Activated CD4-positive, alpha-beta T cell treated with anti-CD3 and anti-CD28 coated beads, Interleukin-2, amount 50 U/mL, for 1 hour (primary cell): Measurements from ENCODE around the gene THG1L.
"Not testable (repeated sequence)": the region's sequence is repeated elsewhere in the genome, so short reads cannot be mapped to it uniquely, and the experiment has no call there.

Experiments used
- DNase-seq: peaks from one replicate; pipeline ENCODE4 v3.0.0-alpha.2; 2020

THG1L gene

DNA sequence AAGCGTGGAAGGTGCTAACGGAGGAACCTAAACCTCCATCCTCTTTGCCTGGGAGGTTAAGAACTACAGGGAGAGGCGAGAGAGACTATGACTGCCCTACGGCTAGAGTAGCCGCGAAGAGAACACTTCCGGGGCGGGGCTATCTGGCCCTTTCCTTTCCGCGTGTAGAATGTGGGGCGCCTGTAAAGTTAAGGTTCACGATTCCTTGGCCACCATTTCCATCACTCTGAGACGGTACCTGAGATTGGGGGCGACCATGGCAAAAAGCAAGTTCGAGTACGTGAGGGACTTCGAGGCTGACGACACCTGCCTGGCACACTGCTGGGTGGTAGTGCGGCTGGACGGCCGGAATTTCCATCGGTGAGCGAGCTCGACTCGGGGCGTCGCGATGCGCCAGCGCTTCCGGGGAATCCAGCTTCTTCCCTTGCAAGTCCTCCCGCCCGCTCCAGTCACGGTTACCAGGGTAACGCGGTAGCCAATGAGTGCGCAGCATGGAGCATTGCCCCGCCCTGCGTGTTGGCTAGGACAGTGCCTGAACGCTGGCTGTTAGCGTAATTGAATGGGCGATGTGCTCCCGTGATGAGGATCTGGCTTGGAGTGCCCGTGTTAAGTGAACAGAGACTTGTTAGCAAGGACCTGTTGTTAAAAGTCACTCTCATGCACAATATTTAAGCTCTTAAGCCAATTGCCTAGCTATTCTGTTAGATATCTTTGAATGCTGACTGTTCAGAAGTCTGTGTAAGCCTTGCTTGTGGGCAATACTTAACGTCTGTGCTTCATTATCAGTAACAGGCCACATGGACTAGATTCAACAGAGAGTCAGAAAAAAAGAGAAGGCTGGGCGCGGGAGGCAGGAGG is at the start of gene THG1L:
THG1L (plus strand) TSS at position 149 of the 858 bp plus-strand sequence; CDS start at position 170, 21 bp downstream.
- DNase-seq = peak; percentile 97

DNA sequence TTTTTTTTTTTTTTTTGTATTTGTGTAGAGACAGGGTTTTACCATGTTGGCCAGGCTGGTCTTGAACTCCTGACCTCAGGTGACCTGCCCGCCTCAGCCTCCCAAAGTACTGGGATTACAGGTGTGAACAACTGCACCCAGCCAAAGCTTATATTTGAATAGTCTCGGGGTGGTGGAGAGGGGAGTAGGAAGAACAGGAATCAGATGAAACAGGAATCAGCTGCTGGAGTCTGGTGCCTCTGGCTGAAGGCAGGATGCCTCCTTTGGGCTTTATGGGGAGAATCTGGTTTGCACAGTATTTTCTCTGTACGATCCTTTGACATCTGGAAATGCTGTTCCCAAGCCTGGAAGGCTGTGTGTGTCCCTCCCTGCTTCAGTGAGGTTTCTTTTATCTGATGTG is 49.0 kb upstream of the THG1L start:
- DNase-seq = no peak

DNA sequence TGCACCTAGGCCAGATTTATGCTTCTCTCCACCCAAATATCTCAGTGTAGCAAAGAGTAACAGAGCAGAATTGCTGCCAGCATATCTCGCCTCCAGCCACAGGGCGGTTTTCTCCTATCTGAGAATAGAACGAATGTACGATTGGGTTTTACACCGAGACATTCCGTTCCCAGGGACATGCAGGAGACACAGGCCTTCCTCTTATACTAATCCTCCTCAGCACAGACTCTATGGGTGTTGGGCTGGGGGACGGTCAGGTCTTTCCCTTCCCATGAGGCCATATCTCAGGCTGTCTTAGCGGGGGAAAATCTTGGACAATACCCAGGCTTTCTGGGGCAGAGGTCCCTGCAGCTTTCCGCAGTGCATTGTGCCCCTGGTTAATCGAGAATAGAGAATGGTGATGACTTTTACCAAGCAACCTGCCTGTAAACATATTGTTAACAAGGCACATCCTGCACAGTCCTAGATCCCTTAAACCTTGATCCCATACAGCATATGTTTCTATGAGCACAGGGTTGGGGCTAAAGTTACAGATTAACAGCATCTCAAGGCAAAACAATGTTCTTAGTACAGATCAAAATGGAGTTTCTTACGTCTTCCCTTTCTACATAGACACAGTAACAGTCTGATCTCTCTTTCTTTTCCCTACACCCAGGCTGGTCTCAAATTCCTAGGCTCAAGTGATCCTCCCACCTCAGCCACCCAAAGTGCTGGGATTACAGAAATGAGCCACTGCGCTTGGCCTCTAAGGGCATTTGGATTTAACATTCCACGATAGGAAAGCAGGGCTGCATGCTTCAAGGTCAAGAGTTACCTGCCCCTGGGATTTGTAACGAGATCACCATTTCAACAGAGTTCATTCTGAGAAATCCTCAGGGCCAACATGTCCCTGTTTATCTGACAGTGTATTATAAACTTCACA is 44.7 kb upstream of the THG1L start:
- DNase-seq = not testable (repeated sequence)

DNA sequence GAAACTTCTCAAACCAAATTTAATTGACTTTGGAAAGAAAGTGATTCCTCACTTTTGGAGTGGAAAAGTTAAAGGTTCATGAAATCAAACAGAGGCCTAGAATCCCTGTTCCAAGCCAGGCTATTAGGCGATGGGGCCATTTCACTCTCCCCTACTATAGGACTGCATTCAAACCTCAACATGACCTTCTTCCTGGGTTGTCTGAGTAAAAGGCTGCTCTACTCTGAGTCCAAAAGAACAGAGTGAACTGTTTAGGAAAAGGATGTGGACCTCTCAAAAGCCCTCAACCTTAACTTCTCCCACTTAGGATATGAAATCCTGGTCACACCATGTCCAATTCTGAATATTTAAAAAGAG is 44.0 kb upstream of the THG1L start:
- DNase-seq = no peak

DNA sequence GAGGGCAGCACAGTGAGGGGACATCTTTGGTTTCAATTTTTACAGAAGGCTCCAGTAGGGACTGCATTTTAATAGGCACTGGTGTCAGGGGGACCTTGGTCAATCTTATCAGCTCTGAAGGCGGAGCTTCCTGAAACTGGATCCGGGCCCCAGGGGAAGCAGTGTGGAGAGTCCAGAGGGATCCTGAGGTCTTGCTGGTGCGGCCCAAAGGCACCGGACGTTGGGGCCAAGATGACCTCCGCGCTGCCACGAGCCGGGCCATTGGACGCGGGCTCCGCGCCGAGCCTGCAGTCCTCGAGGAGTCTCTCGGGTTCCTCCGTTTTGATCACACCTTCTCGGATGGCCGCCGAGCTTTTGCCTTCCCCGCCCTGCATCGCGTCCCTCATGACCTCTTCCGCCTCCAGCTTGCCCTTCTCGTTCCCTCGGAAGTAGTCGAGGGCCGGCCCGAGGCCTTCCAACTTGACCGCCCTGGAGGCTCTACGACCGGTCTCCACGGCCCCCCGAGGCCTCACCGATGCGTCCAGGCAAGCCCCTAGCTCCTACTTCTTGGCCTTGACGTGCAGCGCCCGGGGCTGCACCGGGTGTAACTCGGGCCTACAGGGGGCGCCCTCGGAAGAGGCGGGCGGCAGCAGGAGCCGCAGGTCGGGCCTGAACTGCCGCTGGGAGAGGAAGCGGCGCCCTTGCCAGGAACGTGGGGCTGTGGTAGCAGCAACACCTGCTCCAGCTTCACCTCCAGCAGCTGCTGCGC is 41.1 kb upstream of the THG1L start:
- peak; percentile 23 for DNase-seq

DNA sequence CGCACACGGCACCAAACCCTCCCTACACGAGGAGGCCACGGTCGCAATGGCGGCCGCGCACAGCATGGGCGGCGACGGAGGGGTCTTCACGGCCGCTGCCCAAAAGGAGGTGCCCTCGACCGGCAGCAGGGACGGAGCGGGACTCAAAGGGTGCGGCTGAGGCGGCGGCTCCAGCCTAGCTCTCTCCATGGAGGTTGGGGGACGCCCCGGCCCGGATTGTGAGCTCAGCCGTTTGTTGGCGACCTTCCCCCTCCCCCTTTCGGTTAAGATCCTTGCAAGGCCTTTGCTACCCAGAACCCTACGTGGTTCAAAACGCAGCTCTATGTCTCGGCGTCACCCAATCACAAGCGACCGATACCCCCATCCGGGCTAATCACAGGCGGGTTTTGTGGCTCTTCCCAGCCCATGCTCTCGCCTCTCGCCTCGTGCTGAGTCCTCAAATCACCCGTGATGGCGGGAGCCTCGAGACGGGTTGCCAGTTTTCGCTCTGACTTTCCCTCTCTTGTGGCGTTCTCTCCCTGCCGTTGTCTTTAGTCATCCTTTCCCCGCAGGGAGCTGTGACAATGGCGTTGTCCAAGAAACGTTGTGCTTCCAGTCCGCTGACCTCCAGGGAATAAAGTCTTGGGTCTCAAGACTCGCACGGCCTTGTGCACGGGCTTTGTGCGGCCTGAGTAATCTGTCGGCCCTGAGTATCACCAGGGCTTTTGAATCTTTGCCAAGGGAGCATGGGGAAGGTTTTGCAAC is 40.4 kb upstream of the THG1L start:
- DNase-seq = no peak

DNA sequence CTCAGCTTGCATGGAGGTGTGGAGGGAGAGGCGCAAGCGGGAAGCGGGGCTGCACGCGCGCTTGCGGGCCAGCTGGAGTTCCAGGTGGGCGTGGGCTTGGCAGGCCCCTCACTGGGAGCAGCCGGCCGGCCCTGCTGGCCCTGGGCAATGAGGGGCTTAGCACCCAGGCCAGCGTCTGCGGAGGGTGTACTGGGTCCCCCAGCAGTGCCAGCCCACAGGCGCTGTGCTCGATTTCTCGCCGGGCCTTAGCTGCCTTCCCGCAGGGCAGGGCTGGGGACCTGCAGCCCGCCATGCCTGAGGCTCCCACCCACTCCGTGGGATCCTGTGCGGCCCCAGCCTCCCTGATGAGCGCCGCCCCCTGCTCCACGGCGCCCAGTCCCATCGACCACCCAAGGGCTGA is 37.4 kb upstream of the THG1L start:
- DNase-seq = not testable (repeated sequence)

DNA sequence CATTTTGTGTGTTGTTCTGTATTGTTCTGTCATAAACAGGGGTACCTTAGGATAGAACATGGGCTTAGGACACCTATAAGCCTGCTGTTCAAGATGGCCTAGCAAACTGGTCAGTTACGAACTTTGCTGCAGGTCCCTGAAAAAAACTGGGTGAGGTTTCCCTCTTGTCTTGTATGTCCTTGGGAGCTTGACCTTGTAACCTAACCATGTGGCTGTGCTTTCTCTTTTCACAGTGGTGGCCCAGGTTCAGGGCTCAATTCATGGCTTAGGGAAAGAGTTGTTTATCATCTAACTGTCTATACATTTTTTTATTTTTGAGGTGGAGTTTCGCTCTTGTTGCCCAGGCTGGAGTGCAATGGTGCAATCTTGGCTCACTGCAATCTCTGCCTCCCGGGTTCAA is 35.1 kb upstream of the THG1L start:
- not testable (repeated sequence) for DNase-seq

DNA sequence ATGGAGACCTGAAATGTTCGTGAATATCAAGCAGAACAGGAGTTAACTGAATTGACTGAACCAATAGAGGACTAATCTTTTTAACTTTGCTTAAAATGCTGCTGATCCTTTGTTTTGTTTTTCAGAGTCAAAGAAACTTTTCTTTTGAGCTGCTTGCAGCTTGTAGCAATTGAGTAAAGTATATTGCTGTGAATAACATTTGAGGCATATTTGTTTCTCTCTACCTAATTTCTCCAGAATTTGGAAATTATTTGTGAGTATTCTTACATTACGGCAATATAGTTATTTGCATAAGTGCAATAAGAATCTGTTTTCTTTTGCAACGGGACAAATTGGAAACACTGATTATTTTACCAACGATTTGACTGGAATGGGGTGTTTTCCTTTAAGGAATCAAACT is 32.5 kb upstream of the THG1L start:
- not testable (repeated sequence) for DNase-seq

DNA sequence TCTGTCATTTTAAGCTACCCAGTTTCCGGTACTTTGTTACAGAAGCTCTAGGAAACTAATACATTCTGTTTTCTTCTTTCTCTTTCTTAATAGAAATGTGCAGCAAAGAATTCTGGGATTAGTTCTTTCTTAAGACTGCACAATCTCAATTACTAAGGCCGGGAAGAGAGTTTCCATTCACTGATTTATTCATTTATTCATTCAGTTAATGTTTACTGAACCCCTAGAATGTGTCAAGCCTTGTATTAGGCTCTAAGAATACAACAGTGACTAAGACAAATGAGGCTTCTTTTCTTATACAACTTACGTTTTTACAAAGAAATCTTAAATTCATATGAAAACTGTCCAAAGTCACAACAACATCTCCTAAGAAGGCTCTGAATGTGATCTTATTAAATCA is 27.5 kb upstream of the THG1L start:
- no peak for DNase-seq

DNA sequence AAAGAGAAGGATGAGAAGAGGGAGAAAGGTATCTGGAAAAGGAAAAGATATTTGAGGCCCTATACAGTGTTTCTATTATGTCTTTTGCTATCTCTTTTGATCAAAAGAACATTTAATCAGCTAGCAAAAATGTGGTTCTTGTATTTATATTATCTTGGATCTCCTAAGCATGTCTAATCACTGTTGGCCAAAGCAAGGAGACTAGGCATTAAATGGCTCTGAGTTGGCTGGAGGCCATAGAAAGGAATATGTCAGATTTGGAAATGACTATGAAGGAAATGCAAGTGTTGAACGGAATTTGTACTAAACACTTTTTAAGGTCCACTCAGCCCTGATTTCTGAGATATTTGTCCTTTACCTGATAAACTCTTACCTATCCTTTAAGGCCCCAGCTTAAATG is 22.4 kb upstream of the THG1L start:
- no peak for DNase-seq

DNA sequence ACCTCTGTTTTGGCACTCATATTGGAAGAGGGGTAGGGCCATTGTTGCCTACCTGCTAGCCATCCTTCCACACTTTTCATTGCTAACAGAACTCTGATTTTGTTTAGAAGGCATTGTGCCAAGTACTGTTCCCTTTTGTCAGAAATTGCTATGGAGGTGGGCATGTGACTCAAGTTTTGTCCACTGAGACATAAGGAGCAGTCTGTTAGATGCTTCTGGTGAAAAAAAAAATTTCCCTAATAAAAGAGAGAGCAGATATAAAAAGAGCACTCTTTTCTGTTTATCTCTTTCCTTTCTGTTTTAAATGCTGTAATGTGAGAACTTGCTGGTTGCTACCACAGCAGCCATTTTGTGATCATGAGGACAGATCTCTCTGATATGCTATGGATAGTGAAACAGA is 21.9 kb upstream of the THG1L start:
- no peak for DNase-seq

DNA sequence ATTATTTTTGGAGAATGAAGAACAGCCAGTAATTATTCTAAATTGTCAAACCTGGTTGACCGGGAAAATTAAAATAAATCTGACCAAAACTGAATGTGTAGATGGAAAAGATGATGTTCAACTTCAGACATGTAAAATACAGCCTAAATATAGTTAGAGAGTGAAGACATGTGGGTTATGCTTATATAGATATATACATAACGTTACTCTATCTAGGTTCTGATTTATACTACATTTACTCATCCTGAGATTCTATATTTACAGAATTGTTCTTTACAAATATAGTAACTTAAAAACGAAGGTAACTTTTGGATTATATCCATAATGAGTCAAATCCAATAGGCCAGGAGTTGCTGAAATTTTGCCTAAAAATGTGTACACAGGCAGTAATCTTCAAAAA is 20.8 kb upstream of the THG1L start:
- no peak for DNase-seq

DNA sequence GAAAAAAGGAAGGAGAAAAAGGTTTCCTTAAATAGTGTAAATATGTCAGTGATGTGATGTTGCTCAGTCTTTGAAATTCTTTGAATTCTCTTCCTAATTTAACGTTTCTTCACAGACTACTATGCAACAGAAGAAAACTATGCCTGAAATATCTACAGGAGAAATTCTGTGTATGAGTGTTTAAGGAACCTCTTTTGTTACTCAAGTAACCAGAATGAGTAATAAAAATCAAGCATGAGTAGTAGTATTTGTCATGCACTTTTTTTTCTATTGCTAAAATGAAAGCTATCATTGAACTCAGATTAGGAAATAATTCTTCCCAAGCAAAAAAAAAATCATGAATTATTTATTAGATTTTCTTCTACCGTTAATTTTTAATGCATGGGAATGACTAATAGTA is 20.3 kb upstream of the THG1L start:
- no peak for DNase-seq

DNA sequence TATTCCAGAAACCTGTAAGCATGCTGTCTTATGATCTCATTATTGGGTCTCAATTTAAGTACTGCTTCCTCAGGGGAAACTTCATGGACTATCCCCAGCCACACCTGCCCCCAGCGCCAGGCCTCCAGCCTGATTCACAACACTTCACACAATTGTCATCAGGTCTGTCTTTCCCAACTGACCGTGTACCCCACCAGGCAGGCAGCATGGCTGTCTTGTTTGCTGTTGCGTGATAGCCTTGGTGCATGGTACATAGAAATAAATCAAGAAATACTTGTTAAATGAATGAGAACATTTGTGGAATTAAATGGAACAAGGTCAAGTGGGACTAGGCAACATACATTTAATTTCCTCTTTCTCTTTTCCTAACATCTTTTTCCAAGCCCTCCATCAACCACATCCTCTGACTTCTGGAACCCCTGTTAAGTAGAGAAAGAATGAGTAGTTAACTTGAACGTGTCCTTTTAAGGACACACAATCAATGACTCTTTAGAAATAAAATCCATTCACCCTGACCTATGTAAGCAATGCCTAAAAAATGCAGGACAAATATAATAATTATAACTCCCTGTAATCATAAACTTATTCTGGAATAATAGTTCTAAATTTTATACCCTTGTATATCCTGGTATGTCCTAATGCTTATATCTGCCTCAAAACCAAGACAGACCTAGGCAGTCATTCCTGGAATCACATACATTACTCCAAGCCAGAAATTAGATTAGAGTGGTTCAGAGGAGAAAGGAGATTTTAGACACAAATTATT is 17.2 kb upstream of the THG1L start:
- DNase-seq = no peak

DNA sequence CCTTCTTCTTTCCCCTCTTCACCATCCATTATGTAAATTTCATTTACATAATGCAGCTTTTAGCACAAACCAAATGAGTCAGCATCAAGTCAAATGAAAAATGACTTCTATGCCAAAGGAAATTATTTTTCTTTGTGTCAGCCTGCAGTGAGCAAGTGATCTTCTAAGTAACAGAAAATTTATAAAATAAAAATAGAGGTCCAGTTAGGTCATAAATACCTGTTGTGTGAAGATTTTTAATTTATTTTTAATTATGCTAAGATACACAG is 16.7 kb upstream of the THG1L start:
- no peak for DNase-seq

DNA sequence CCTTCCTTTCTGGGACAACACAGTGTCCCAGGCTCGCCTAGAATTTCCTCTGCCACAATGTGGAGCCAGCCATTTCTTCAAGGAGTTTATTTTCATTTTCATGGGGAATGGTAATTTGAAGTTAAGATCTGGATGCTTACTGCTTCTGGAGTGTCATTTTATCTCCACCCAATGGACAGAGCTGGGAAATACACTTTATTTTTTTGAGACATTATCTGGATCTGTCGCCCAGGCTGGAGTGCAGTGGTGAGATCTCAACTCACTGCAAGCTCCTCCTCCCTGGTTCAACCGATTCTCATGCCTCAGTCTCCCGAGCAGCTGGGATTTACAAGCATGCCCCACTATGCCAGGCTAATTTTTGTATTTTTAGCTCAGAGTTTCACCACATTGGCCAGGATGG is 12.7 kb upstream of the THG1L start:
- no peak for DNase-seq

DNA sequence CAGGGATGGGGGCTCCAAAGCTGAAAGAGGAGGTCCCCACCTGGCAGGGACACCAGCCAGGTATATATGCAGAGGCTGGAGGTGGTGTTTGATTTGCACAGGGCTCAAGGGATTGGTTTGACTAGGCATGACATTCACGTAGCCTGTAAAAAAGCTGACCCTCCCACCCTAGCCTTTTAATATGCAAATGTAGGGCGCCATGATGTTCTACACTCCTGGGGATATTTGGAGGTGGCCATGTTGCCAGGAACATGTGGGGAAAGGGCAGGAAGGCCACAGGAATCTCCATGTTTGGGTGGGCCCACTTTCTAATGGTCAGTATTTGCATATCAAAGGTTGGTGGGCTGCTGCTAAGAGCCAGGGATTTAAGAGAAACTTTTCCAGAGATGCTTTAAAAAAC is 12.0 kb upstream of the THG1L start:
- DNase-seq = no peak

DNA sequence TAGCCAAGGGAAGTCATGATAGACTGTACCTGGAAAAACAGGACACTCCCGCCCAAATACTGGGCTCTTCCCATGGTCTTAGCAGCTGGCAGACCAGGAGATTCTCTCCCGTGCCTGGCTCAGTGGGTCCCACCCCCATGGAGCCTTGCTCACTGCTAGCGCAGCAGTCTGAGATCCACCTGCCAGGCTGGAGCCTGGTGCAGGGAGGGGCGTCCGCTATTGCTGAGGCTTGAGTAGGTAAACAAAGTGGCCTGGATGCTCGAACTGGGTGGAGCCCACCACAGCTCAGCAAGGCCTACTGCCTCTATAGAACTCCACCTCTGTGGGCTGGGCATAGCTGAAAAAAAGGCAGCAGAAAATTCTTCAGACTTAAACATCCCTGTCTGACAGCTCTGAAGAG is 10.1 kb upstream of the THG1L start:
- DNase-seq = no peak

DNA sequence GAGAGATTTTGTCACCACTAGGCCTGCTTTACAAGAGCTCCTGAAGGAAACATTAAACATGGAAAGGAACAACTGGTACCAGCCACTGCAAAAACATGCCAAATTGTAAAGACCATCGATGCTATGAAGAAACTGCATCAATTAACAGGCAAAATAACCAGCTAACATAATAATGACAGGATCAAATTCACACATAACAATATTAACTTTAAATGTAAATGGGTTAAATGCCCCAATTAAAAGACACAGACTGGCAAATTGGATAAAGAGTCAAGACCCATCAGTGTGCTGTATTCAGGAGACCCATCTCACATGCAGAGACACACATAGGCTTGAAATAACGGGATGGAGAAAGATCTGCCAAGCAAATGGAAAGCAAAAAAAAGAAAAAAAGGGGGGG is 8.3 kb upstream of the THG1L start:
- DNase-seq = not testable (repeated sequence)

DNA sequence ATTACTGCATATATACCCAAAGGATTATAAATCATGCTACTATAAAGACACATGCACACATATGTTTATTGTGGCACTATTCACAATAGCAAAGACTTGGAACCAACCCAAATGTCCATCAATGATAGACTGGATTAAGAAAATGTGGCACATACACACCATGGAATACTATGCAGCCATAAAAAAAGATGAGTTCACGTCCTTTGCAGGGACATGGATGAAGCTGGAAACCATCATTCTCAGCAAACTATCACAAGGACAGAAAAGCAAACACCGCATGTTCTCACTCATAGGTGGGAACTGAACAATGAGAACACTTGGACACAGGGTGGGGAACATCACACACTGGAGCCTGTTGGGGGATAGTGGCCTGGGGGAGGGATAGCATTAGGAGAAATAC is 4.6 kb upstream of the THG1L start:
- not testable (repeated sequence) for DNase-seq

DNA sequence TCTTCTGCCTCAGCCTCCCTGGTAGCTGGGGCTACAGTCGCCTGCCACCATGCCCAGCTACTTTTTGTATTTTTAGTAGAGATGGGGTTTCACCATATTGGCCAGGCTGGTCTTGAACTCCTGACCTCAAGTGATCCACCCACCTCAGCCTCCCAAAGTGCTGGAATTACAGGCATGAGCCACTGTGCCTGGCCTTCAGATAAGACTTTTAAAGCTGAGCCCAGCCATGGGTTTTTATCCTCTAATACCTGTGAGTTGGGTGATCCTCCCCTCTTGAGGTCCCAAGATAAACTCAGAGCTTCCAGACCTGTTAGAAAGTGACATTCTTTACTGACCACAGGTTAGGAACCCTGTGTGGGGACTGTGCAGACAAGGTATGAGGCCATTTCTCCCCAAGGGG is 3.4 kb upstream of the THG1L start:
- not testable (repeated sequence) for DNase-seq
